ENCODE results near the gene MACROD2. TPM values are rescaled to one million over a fixed set of nuclear protein-coding genes. Genes with fewer than 3 reads are reported as not detected.

Gene MACROD2
- total RNA-seq, 1 donor: 1.7 TPM

DNA sequence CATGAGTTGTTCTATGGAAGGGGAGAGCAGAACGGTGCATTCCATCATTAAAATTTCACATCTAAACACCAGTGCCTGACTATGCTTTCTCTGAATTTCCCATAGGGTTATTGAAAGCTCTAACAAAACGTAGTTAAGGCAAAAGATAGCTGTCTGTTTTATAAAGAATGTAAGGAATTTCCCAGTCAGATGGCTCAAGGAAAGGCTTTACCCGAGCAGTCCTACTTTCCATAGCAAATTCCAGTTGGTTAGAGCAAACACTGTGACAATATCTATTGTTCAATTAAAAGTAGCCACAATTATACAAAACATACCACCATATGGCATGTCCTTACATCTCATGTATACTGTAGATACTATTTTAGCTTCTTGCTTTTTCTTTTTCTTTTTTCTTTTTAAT, 1401.6 kb downstream of the MACROD2 start:
- H3K9me3 ChIP-seq (ENCODE audit: low read depth, low read length): no peaks in the 10 kb centered on the region
- no peaks in the 10 kb centered on the region for H3K27me3 ChIP-seq (ENCODE audit: insufficient read depth, low read length)
- H3K4me1 ChIP-seq (ENCODE audit: insufficient read depth, low read length): no peaks in the 10 kb centered on the region
- H3K4me3 ChIP-seq (ENCODE audit: low read length): no peak overlapping the region

DNA sequence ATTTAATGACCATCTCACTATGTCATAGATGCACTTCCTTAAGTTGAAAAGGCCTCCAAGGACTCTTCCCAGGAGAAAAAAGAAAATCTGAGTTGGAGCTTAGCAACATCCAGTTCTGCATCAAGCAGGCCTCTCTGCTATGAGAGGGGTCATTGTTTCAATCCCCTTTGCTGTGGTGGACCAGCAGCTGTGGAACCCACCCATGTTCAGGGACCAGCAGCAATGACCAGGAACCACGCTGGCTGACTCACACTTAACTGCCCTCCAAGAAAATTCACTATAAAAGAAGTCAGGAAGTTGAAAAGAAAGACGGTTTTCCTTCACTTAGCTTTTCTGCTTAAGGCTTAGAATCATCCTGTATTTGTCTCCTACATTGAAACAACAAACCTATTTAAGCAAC, 1404.5 kb downstream of the MACROD2 start:
- Histone ChIP-seq H3K9me3 (ENCODE audit: low read depth, low read length) (no peaks in the 10 kb centered on the region), H3K27me3 (ENCODE audit: insufficient read depth, low read length) (no peaks in the 10 kb centered on the region)

DNA sequence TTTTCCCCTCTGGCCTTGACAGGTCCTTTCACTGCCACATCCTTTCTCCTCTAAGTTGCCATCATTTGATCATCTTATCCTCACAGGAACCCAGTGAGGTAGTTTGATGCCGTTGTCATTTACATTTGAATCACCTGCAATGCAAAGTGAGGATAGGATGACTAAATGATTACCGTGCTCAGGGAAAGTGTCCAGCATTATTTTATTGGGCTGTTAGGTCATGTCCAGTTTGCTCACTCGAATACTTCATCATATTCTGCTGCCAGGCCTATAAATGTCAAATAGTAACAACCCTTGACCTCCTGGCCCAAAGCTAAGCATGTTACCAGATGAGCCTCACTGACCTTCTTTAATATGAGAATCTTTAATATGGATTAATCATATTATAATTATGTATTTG, 1410.8 kb downstream of the MACROD2 start:
- Histone ChIP-seq H3K4me3 (ENCODE audit: low read length) (no peak overlapping the region), H3K27me3 (ENCODE audit: insufficient read depth, low read length) (no peaks in the 10 kb centered on the region), H3K9me3 (ENCODE audit: low read depth, low read length) (no peaks in the 10 kb centered on the region), H3K4me1 (ENCODE audit: insufficient read depth, low read length) (no peaks in the 10 kb centered on the region)

More for the DNA sequence above, 1404.5 kb downstream of the MACROD2 start:
- Histone ChIP-seq H3K4me3 (ENCODE audit: low read length) (no peak overlapping the region), H3K4me1 (ENCODE audit: insufficient read depth, low read length) (no peaks in the 10 kb centered on the region)

DNA sequence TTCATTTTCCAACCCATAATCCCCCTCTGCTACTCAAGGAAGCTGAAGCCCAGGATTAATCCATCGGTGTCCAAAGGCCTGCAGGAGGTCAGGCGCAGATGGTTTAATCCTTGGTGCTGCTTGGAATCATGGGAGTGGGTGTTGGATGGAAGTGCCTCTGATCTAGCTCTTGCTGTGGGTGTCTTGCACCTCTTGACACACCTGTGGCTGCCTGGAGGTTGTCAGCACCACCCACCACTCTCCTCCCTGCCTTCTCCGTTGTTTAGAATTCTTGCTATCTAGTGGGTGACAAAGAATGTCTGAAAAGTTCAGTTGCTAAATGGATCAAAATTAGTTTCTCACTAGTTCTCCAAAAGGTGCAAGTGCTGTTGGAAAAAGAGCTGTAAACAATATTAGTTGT, 1416.5 kb downstream of the MACROD2 start:
- H3K4me1 ChIP-seq (ENCODE audit: insufficient read depth, low read length): no peaks in the 10 kb centered on the region
- no peaks in the 10 kb centered on the region for H3K27me3 ChIP-seq (ENCODE audit: insufficient read depth, low read length)
- no peak overlapping the region for H3K4me3 ChIP-seq (ENCODE audit: low read length)
- H3K9me3 ChIP-seq (ENCODE audit: low read depth, low read length): no peaks in the 10 kb centered on the region

DNA sequence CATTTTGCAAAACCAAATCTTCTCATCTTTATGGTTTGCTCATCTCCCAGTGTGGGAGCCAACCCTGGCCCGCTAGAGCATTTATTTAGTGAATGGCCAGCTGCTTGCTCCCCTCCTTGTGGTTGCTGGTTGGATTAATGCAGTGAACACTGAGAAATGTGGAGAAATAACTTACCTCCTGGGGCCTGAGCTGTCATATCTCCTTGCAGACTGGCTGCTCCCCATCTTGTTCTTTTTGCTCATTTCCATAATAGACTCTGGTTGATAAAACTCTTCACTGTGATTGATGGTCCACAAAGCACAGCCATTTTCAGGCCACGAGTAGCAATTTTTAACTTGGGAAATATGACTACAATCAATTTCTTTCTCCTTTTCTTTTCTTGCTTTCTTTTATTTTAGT, 1420.6 kb downstream of the MACROD2 start:
- H3K9me3 ChIP-seq (ENCODE audit: low read depth, low read length): no peaks in the 10 kb centered on the region
- no peaks in the 10 kb centered on the region for H3K4me1 ChIP-seq (ENCODE audit: insufficient read depth, low read length)
- no peaks in the 10 kb centered on the region for H3K27me3 ChIP-seq (ENCODE audit: insufficient read depth, low read length)
- no peak overlapping the region for H3K4me3 ChIP-seq (ENCODE audit: low read length)

DNA sequence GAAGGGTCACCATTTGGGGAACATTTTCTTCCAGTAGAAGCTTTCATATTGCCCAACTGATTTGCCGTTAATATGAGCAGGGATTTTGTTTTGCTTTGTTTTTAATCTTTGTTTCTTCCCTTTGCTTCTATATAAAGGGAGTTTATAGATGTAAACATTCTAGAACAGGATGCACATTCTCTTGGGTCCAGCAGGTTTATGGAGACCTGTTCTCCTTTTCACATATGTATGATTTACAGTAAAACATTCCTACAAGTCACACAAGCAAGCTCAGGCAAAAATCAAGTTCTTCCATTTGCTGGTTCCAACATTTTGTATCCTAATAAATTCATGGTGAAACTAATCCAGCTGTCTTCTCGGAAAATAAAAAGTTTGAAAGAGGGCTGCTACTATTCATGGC, 1424.5 kb downstream of the MACROD2 start:
- no peak overlapping the region for H3K4me3 ChIP-seq (ENCODE audit: low read length)
- H3K4me1 ChIP-seq (ENCODE audit: insufficient read depth, low read length): no peaks in the 10 kb centered on the region
- H3K9me3 ChIP-seq (ENCODE audit: low read depth, low read length): no peaks in the 10 kb centered on the region
- H3K27me3 ChIP-seq (ENCODE audit: insufficient read depth, low read length): no peaks in the 10 kb centered on the region

DNA sequence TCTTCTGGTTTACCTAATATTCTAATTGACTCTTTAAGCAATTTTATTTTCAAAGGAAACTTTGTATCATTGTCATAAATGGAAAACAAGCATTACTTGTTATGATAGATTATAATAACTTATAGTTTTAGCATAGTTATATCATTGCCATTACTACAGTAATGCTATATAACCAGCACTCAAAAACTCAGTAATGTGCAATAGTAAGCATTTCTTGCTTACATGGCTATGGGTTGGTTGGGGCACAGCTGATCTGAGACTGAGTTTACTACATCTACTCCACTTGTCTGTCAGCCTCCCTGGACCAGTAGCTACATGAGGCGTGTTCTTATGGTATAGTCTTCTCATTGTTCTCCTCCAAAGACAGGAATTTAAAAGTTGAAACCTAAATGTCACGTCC, 1427.7 kb downstream of the MACROD2 start:
- H3K27me3 ChIP-seq (ENCODE audit: insufficient read depth, low read length): no peaks in the 10 kb centered on the region
- H3K4me1 ChIP-seq (ENCODE audit: insufficient read depth, low read length): no peaks in the 10 kb centered on the region
- H3K9me3 ChIP-seq (ENCODE audit: low read depth, low read length): no peaks in the 10 kb centered on the region
- H3K4me3 ChIP-seq (ENCODE audit: low read length): no peak overlapping the region

DNA sequence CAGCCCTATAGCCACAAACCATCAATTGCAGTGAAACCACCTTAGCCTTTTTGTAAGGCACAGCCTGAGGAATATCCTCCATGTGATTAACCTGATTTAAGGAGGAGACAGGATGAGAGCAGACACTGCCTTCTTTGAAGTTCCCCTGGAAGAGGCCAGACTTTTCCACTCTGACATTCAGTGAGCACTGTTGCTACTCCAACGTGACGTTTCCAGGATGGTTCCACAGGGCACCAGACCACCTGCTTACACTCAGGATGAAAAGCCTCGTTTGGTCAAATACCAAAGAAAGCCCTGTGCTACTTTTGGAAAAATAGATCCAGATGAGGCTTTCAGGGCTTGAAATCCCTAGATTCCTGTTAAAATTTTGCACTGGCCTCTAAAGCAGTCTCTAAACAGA, 1444.2 kb downstream of the MACROD2 start:
- Histone ChIP-seq H3K27me3 (ENCODE audit: insufficient read depth, low read length) (no peaks in the 10 kb centered on the region), H3K9me3 (ENCODE audit: low read depth, low read length) (no peaks in the 10 kb centered on the region), H3K4me3 (ENCODE audit: low read length) (no peak overlapping the region), H3K4me1 (ENCODE audit: insufficient read depth, low read length) (no peaks in the 10 kb centered on the region)

DNA sequence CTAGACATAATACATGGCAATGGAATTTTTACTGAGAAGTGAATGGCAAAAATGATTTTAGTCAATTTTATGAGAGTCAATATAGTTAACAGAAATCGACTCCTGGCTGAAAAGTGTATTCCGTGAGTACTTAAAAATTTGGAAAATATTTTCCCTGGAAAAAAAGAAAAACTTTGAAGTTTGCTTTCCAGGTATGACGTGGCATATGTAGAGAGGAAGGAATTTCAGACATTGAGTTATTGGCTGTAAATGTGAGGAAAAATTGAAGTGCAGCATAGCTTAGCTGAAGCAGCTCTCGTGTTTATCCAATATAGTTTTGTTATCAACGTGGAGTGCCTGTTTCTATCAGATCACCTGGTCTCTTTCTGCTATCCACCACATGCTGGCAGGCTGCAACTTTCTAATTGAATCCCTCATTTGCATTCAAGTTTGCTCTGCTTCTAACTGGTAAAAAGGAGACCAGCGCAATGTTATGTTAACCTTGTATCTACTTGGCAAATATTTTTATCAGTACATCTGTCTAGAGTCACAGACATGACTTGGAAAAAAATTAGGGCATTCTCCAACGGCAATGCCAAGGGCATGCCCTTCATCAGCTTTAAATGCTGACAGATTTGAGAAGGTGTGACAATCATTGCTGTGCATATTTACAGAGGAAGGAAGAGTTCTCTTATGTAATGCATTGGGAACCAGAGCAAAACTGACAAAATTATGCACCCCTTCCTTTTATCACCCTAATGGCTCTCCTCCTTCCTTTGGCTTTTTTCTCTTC, 1444.9 kb downstream of the MACROD2 start:
- no peaks in the 10 kb centered on the region for H3K4me1 ChIP-seq (ENCODE audit: insufficient read depth, low read length)
- no peaks in the 10 kb centered on the region for H3K9me3 ChIP-seq (ENCODE audit: low read depth, low read length)
- no peaks in the 10 kb centered on the region for H3K27me3 ChIP-seq (ENCODE audit: insufficient read depth, low read length)
- H3K4me3 ChIP-seq (ENCODE audit: low read length): no peak overlapping the region

DNA sequence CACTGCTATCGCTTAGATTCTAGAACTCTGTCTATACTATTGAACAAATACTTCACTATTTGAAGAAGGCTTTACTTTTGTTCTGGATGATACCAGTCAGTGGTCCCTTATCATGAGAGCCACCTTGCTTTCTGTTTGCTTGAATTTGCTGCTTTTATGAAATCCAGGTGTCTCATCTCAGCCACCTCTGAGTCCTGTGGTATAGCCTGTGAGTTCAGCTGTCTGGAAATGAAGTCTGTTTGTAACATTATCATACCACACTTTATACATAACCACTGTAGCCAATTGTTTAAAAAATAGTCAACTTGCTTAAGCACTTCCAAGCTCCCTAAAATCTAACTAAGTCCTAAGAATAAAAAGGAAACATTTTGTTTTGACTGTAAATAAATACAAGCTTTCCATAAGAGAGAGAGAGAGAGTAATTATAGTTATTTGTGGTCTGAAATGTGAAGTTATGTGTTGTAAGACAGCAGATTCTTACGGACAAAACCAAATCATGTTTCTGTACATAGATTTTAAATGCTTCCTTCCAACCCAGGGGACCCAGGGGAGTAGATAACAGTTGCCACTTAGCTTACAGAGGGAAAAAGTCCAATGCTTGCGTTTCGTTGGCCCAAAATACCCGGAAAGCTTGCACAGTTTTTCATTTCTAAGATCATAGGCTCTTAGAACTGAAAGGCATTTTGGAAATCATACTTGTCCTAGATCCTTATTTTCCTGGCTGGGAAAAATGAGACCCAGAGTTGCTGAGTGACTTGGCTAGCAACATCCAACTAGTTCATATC, 1449.9 kb downstream of the MACROD2 start:
- no peak overlapping the region for H3K4me3 ChIP-seq (ENCODE audit: low read length)
- no peaks in the 10 kb centered on the region for H3K9me3 ChIP-seq (ENCODE audit: low read depth, low read length)
- no peaks in the 10 kb centered on the region for H3K4me1 ChIP-seq (ENCODE audit: insufficient read depth, low read length)
- no peaks in the 10 kb centered on the region for H3K27me3 ChIP-seq (ENCODE audit: insufficient read depth, low read length)

DNA sequence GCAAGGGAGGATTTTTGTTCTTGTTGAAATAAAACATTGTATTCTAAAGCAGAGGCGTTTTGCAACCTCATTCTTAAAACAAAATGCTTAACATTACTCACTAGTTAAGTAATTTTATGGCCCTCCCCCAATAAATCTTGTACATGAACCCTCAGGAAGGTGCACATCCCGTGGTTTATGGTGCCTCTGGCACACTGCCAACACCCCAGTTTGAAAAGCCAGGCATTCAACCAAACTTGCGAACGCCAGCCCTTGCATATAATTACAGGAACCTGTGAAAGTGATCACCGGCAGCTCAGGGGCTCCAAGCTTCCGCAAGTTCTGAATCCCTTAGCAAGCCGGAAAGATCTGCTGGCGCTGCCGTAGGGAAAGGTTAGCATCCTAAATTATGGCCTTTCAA, 1451.1 kb downstream of the MACROD2 start:
- Histone ChIP-seq H3K4me3 (ENCODE audit: low read length) (no peak overlapping the region), H3K4me1 (ENCODE audit: insufficient read depth, low read length) (no peaks in the 10 kb centered on the region), H3K27me3 (ENCODE audit: insufficient read depth, low read length) (no peaks in the 10 kb centered on the region), H3K9me3 (ENCODE audit: low read depth, low read length) (no peaks in the 10 kb centered on the region)

DNA sequence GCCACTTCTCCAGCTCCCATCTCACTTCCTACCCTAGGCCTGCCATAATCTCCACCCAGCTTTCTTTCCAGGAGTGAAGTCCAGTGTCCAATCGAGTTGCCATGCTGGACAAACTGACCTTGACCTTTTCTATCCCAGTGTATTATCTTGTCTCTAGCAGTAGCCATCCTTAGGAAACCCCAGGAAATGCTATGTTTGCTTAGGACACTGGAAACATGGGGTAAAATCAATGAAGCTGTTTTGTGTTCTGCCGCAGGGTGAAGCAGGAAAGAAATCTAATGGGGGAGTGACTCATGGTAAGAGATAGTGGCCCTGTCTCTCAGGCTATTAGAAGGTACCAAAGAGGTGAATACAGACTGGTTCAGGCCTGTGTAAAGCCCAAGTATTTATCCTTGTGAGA, 1452.2 kb downstream of the MACROD2 start:
- Histone ChIP-seq H3K9me3 (ENCODE audit: low read depth, low read length) (no peaks in the 10 kb centered on the region), H3K27me3 (ENCODE audit: insufficient read depth, low read length) (no peaks in the 10 kb centered on the region), H3K4me3 (ENCODE audit: low read length) (no peak overlapping the region), H3K4me1 (ENCODE audit: insufficient read depth, low read length) (no peaks in the 10 kb centered on the region)

DNA sequence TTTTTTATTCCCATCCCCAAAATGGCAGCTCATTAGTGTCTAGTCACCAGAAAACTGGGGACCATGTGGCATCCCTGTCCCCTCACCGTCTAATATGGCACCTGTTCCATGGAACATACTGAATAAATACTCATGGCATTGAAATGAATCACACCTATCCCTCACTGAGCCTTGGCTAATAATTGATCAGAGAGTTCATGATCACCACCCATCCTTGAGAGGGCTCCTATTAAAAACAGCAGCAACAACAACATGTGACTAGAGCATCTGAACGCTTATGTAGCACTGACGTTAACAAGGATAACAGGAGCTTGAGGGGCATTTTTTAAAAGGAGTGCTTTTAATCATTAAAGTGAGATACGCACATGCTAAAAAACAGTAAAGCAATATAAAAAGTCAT, 1453.7 kb downstream of the MACROD2 start:
- no peak overlapping the region for H3K4me3 ChIP-seq (ENCODE audit: low read length)
- H3K9me3 ChIP-seq (ENCODE audit: low read depth, low read length): no peaks in the 10 kb centered on the region
- no peaks in the 10 kb centered on the region for H3K4me1 ChIP-seq (ENCODE audit: insufficient read depth, low read length)

DNA sequence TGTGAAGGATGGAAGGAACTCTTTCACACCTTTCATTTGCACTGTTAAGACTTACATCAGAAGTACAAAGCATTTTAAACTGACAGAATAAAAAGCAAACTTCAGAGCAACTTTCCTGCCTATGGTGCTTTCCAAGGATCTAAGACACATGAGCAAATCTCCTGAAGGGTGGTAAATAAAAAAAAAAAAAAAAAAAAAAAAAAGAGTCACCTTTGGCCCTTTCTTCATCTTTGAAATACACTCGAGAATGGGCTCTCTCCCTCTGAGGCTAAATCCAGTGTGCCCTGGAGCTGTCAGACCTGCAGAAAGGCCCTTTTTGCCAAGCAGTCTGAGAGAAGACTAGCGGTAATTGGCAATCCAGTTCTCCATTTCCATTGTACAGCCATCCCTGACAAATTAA, 1455.9 kb downstream of the MACROD2 start:
- H3K4me3 ChIP-seq (ENCODE audit: low read length): no peak overlapping the region
- H3K27me3 ChIP-seq (ENCODE audit: insufficient read depth, low read length): no peaks in the 10 kb centered on the region
- H3K9me3 ChIP-seq (ENCODE audit: low read depth, low read length): no peaks in the 10 kb centered on the region
- H3K4me1 ChIP-seq (ENCODE audit: insufficient read depth, low read length): no peaks in the 10 kb centered on the region

More for the DNA sequence above, 1453.7 kb downstream of the MACROD2 start:
- no peaks in the 10 kb centered on the region for H3K27me3 ChIP-seq (ENCODE audit: insufficient read depth, low read length)

DNA sequence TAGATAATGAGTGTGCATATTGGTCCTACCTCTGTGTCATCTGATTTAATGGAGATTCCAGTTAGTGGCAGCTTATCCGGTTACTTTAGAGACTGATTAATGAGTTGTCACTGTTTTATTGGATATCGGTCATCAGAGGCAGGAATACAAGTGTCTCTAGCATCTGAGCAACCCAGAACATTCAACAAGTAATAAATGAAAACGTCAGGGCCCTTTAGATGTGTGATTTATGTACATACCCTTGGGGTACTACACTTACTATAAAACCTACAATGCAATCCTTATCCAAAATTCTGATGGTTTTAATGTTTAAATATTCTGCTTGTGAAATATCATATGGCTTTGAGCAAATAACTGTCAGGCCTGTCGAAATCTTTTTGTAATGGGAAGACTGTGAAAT, 1460.0 kb downstream of the MACROD2 start:
- Histone ChIP-seq H3K4me3 (ENCODE audit: low read length) (no peak overlapping the region), H3K27me3 (ENCODE audit: insufficient read depth, low read length) (no peaks in the 10 kb centered on the region), H3K4me1 (ENCODE audit: insufficient read depth, low read length) (no peaks in the 10 kb centered on the region), H3K9me3 (ENCODE audit: low read depth, low read length) (no peaks in the 10 kb centered on the region)

DNA sequence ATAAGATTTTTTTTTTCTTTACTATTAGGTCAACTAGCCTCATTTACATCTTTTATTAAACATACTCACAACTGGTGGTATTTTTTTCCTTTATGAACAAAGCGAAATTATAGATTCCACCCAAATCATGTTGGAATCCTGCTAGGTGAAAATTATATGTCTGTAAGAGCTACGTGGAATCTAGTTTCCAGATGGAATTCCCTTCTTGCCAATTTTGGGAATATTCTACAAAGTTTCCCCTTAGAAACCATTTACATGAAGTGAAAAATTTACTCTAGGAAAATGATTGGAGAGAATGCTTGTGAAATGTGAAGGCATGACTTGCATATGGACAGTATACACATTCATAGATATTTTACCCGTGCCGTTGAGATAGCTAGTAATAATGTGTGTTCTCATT, 1466.6 kb downstream of the MACROD2 start:
- H3K4me3 ChIP-seq (ENCODE audit: low read length): no peak overlapping the region
- H3K4me1 ChIP-seq (ENCODE audit: insufficient read depth, low read length): no peaks in the 10 kb centered on the region

More for the DNA sequence above, 1466.6 kb downstream of the MACROD2 start:
- Histone ChIP-seq H3K27me3 (ENCODE audit: insufficient read depth, low read length) (no peaks in the 10 kb centered on the region), H3K9me3 (ENCODE audit: low read depth, low read length) (no peaks in the 10 kb centered on the region)
